ENCODE measurements around the gene FAM118B.

DNA sequence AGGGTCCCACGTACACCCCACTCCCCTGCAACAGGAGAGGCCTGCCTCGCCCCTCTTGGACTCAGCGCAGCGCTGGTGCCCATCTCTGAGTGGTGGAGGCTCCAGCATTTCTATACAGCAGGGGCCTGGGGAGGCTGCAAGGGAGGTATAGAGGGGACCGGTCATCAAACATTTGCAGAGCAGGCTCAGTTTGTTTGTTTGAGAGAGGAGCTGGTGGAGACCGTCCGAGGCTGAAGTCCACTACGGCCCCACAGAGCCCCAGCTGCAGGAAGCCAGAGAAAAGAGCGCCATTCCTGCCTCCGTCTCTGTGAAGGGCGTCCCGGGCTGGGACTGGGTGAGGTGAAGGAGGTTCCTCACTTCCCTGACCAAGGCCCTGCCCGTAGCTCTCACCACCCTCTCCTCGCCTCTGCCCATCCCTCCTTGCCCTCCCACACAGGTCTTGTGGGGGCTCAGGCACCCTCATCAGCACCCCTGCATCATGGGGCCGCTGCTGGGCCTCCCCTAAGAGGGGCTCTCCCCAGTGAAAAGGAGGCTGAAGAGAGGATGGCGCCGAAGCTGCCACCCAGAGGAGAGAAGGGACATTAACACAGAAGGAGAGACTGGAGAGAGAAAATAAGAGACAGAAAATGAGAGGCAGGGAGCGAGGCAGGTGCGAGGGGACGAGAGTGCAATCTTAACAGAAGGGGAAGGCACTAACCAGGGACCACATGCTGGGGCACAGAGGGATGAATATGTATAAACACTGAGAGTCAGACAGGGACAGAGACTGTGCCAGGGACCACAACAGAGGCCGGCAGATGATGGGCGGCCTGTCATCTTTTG lies 24.7 kb upstream of the FAM118B start:
- TF ChIP-seq EZH2phosphoT487 (IDR thresholded peaks at IDR 0.05; ENCODE audit: low read depth, severe bottlenecking, unreplicated experiment) (no peak), EZH2 (IDR thresholded peaks at IDR 0.05; ENCODE audit: borderline replicate concordance) (no peak)
- TF ChIP-seq, protein P1, sequence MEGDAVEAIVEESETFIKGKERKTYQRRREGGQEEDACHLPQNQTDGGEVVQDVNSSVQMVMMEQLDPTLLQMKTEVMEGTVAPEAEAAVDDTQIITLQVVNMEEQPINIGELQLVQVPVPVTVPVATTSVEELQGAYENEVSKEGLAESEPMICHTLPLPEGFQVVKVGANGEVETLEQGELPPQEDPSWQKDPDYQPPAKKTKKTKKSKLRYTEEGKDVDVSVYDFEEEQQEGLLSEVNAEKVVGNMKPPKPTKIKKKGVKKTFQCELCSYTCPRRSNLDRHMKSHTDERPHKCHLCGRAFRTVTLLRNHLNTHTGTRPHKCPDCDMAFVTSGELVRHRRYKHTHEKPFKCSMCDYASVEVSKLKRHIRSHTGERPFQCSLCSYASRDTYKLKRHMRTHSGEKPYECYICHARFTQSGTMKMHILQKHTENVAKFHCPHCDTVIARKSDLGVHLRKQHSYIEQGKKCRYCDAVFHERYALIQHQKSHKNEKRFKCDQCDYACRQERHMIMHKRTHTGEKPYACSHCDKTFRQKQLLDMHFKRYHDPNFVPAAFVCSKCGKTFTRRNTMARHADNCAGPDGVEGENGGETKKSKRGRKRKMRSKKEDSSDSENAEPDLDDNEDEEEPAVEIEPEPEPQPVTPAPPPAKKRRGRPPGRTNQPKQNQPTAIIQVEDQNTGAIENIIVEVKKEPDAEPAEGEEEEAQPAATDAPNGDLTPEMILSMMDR (IDR thresholded peaks at IDR 0.05; ENCODE audit: poor library complexity): peak; percentile 40
